ENCODE results near the gene ASB15.
"Not testable (repeated sequence)": the region's sequence is repeated elsewhere in the genome, so short reads cannot be mapped to it uniquely, and the experiment has no call there.

Gene ASB15

GRCh38 chr7:123598657-123599056 lies 3.0 kb upstream of the ASB15 start:
- FAIRE-seq (no peak), DNase-seq (ENCODE audit: low spot score) (no peak)

- DNase-seq (ENCODE audit: low spot score) (no peak), FAIRE-seq (no peak)
These were observed 1.9 kb upstream of the ASB15 start for GRCh38 chr7:123599766-123600165.

- FAIRE-seq (no peak), DNase-seq (ENCODE audit: low spot score) (no peak)
These were observed 745 bp upstream of the ASB15 start for GRCh38 chr7:123600876-123601275.

- DNase-seq (ENCODE audit: low spot score) (no peak), FAIRE-seq (no peak)
These were observed 1.0 kb downstream of the ASB15 start for GRCh38 chr7:123602648-123603047.

GRCh38 chr7:123604739-123605138 lies 3.1 kb downstream of the ASB15 start:
- FAIRE-seq (no peak), DNase-seq (ENCODE audit: low spot score) (no peak)

- no peak for FAIRE-seq
- DNase-seq (ENCODE audit: low spot score) = no peak
These were observed 5.9 kb downstream of the ASB15 start for GRCh38 chr7:123607423-123607975.

GRCh38 chr7:123608991-123609882 lies 7.6 kb downstream of the ASB15 start:
- DNase-seq (ENCODE audit: low spot score) = no peak
- FAIRE-seq = no peak

GRCh38 chr7:123609883-123610239 lies 8.2 kb downstream of the ASB15 start:
- no peak for FAIRE-seq
- DNase-seq (ENCODE audit: low spot score) = no peak

- FAIRE-seq (no peak), DNase-seq (ENCODE audit: low spot score) (no peak)
These were observed 10.4 kb downstream of the ASB15 start for GRCh38 chr7:123612024-123612423.

GRCh38 chr7:123615344-123615743 lies 13.7 kb downstream of the ASB15 start:
- FAIRE-seq = no peak
- no peak for DNase-seq (ENCODE audit: low spot score)

- FAIRE-seq = no peak
- no peak for DNase-seq (ENCODE audit: low spot score)
These were observed 14.6 kb downstream of the ASB15 start for GRCh38 chr7:123616223-123616622.

- FAIRE-seq (no peak), DNase-seq (ENCODE audit: low spot score) (no peak)
These were observed 20.1 kb downstream of the ASB15 start for GRCh38 chr7:123621707-123622106.

GRCh38 chr7:123622660-123623386 lies 21.2 kb downstream of the ASB15 start:
- FAIRE-seq (no peak), DNase-seq (ENCODE audit: low spot score) (no peak)

GRCh38 chr7:123624527-123625183 lies 23.0 kb downstream of the ASB15 start:
- peak; percentile 55 for DNase-seq (ENCODE audit: low spot score)
- no peak for FAIRE-seq

- no peak for DNase-seq (ENCODE audit: low spot score)
- FAIRE-seq = no peak
These were observed 23.6 kb downstream of the ASB15 start for GRCh38 chr7:123625254-123625653.

GRCh38 chr7:123627851-123628250 lies 26.2 kb downstream of the ASB15 start:
- FAIRE-seq (no peak), DNase-seq (ENCODE audit: low spot score) (no peak)

GRCh38 chr7:123628829-123629228 lies 27.2 kb downstream of the ASB15 start:
- DNase-seq (ENCODE audit: low spot score) = no peak
- no peak for FAIRE-seq

- DNase-seq (ENCODE audit: low spot score) (no peak), FAIRE-seq (no peak)
These were observed 27.7 kb downstream of the ASB15 start for GRCh38 chr7:123629281-123629680.

- FAIRE-seq = no peak
- no peak for DNase-seq (ENCODE audit: low spot score)
These were observed 31.2 kb downstream of the ASB15 start for GRCh38 chr7:123632808-123633207.

GRCh38 chr7:123633553-123633952 lies 31.9 kb downstream of the ASB15 start:
- FAIRE-seq (no peak), DNase-seq (ENCODE audit: low spot score) (no peak)

GRCh38 chr7:123634011-123634573 lies 32.5 kb downstream of the ASB15 start:
- not testable (repeated sequence) for FAIRE-seq; DNase-seq (ENCODE audit: low spot score)
